Neural progenitor cell (in vitro differentiated cells): ENCODE results near the gene NQO2.

Source experiments
- EZH2 ChIP-seq: fragments of 200-600 bp; sonication (generic); IDR thresholded peaks from 2 replicates; pipeline ENCODE4 v1.6.1; 2017; ENCODE audit warnings: antibody characterized with exemption, mild to moderate bottlenecking, moderate library complexity
- TF ChIP-seq, protein P1 (sequence below): fragments of 200-600 bp; sonication (generic); IDR thresholded peaks from 2 replicates; pipeline ENCODE4 v1.5.1; 2017; ENCODE audit warnings: antibody characterized with exemption, mild to moderate bottlenecking

DNA sequence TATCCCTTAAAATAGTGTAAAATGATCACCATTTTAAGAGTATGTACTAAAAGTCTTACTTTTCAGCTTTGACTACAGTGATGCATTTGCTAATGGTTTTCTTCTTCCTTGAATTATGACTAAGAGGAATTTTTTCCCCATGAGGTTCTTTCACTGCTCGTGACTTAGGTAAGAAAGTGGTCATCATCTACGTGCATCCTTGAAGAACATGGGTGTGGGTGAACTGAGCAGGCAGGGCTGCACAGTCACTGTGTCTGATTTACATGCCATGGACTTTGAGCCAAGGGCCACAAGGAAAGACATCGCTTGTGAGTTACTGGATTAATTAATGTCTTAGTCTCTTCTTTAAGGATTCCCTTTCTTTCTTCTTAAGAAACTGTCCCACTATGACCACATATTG lies 33.3 kb downstream of the NQO2 start:
- TF ChIP-seq, protein P1, sequence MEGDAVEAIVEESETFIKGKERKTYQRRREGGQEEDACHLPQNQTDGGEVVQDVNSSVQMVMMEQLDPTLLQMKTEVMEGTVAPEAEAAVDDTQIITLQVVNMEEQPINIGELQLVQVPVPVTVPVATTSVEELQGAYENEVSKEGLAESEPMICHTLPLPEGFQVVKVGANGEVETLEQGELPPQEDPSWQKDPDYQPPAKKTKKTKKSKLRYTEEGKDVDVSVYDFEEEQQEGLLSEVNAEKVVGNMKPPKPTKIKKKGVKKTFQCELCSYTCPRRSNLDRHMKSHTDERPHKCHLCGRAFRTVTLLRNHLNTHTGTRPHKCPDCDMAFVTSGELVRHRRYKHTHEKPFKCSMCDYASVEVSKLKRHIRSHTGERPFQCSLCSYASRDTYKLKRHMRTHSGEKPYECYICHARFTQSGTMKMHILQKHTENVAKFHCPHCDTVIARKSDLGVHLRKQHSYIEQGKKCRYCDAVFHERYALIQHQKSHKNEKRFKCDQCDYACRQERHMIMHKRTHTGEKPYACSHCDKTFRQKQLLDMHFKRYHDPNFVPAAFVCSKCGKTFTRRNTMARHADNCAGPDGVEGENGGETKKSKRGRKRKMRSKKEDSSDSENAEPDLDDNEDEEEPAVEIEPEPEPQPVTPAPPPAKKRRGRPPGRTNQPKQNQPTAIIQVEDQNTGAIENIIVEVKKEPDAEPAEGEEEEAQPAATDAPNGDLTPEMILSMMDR, result no peak
- TF ChIP-seq EZH2, result no peak
